HTERT RPE-1 (cell line): Measurements from ENCODE around the gene FUS.
"Not testable (repeated sequence)": the region's sequence is repeated elsewhere in the genome, so short reads cannot be mapped to it uniquely, and the experiment has no call there.

ENCODE experiments used
- in situ Hi-C: fragments of 300-500 bp; cut with MboI; formaldehyde crosslinking; loops from 4 replicates; pipeline ENCODE4 v1.14.3; 2020; ENCODE audit warnings: low sequenced_read_pairs

Gene FUS

GRCh38 chr16:31143011-31143693 is 36.8 kb upstream of the FUS start:
- in situ Hi-C loops, result no loop called here

DNA sequence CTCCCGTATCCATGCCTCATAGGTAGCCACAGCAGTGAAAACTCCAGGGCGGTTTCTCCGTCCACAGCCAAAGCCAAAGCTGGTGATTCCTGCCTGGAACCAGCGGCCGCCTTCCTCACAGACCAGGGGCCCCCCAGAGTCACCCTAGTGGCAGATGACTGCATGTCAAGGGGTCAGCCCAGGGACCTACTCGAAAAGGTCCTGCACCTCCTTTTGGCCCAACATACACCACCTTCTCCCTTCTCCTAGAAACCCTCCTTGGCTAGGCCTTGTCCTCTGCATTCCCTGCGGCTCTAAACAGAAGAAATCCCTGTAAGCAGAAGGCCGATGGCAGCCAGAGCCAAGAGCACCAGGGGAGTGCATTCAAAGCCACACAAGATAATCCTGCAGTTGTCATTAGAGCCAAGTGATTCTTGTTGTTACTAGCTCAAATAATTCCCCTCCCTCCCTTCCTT is 36.2 kb upstream of the FUS start:
- in situ Hi-C loops, result no loop called here

GRCh38 chr16:31144418-31144817 is 35.5 kb upstream of the FUS start:
- in situ Hi-C loops, result not testable (repeated sequence)

- in situ Hi-C loops, result no loop called here
Observed at GRCh38 chr16:31145398-31145990, 34.4 kb upstream of the FUS start.

- in situ Hi-C loops, result no loop called here
Observed at GRCh38 chr16:31147574-31147973, 32.4 kb upstream of the FUS start.

GRCh38 chr16:31148281-31148728 is 31.6 kb upstream of the FUS start:
- in situ Hi-C loops, result no loop called here

DNA sequence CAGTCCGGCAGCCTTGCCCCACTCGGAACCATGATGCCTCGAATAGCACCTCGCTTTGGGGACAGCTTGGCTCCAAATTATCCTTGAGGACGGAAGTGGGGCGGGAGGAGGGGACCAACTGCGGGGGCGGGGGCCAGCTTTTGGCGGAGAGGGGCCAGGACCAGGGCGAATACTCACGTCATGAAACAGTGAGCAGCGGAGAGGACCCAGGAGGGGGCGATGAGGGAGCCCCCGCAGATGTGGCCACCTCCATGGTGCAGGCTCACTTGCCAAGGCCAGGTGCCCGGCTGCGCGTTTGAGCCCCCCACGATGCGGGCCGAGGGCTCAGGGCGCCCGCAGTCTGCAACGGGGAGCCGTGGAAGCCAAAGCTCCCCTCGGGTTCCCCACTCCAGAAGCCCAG is 31.0 kb upstream of the FUS start:
- in situ Hi-C loops, result no loop called here

GRCh38 chr16:31149332-31149731 is 30.6 kb upstream of the FUS start:
- in situ Hi-C loops, result no loop called here

GRCh38 chr16:31149894-31150890 is 29.7 kb upstream of the FUS start, which contains the start of gene PRSS36:
Gene PRSS36, minus strand, starts transcription at chr16:31150066. Its CDS starts 31 bp downstream, at chr16:31150035.
- in situ Hi-C loops, result no loop called here

GRCh38 chr16:31150976-31151375 is 29.0 kb upstream of the FUS start:
- in situ Hi-C loops, result not testable (repeated sequence)

- in situ Hi-C loops, result no loop called here
Observed at GRCh38 chr16:31157136-31157535, 22.8 kb upstream of the FUS start.

GRCh38 chr16:31167315-31167714 is 12.6 kb upstream of the FUS start:
- in situ Hi-C loops, result no loop called here

- in situ Hi-C loops, result no loop called here
Observed at GRCh38 chr16:31168848-31169247, 11.1 kb upstream of the FUS start.

DNA sequence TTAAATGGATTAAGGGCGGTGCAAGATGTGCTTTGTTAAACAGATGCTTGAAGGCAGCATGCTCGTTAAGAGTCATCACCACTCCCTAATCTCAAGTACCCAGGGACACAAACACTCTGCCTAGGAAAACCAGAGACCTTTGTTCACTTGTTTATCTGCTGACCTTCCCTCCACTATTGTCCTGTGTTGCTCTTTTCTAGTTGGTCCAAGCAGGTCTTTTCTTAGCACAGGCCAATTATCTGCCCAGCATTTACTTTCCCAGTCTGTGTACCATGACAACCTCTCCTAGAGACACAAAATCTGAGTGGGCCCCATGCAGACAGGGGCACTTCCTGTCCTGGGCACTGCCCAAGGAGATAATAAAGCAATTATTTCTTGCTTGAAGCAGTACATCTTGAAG is 9.9 kb upstream of the FUS start:
- in situ Hi-C loops, result not testable (repeated sequence)

DNA sequence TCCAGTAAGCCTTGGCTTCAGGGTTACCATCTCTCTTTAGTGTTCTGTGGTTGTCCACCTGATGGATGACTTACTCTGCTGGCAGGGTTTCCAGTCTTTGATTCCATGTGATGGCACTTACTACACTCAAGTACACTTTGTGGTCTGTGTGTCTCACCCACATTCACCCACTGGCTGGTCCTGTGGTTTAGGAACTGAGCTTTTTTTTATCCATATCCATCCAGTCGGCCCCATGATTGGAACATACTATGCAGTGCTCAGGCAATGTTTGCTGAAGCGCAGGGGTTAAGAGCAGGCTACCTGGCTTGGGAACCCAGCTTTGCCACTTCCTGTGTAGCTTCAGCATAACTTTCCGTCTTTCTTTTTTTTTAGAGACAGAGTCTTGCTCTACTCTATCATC is 2.8 kb upstream of the FUS start:
- in situ Hi-C loops, result no loop called here

GRCh38 chr16:31179219-31179746 is 656 bp upstream of the FUS start:
- in situ Hi-C loops, result no loop called here

DNA sequence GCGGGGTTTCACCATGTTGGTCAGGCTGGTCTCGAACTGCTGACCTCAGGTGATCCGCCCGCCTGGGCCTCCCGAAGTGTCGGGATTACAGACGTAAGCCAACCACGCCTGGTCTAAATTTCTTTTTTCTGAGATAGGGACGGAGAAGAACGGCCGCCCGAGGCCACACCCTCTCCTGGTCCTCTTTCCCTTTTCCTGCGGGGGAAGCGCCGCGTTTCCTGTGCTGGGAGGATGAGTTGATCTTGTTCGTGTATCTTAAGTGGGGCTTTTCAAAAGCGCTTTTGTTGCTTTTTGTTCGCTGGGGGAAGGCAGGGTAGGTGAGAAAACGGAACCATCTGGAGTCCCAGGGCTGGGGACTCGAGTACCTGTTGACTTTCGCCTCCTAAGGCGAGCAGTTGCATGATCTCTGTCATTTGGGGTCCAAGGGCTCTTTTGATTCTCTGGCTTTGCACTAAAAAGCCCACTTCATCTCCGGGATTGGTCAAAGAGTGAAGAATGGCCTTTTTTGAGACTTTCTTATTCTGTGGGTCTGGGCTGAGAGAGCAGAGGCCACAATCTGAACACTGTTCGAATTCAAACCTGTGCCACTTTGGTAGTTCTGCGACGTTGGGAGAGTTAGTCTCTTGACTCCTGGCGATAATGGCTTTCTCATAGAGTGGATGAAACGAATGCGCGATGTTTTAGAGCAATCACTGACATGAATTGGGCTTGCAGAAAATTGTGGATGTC is 1.3 kb downstream of the FUS start:
- in situ Hi-C loops, result no loop called here

DNA sequence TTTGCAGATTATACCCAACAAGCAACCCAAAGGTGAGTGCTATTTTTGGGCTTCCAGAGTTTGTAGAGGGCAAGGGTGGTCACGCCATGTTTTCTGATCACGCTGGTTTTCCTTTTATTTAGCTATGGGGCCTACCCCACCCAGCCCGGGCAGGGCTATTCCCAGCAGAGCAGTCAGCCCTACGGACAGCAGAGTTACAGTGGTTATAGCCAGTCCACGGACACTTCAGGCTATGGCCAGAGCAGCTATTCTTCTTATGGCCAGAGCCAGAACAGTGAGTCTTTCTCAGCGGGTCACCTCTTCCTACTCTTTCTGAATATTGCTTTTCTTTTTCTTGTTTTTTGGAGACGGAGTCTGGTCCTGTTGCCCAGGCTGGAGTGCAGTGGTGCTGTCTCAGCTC is 2.5 kb downstream of the FUS start:
- in situ Hi-C loops, result no loop called here

DNA sequence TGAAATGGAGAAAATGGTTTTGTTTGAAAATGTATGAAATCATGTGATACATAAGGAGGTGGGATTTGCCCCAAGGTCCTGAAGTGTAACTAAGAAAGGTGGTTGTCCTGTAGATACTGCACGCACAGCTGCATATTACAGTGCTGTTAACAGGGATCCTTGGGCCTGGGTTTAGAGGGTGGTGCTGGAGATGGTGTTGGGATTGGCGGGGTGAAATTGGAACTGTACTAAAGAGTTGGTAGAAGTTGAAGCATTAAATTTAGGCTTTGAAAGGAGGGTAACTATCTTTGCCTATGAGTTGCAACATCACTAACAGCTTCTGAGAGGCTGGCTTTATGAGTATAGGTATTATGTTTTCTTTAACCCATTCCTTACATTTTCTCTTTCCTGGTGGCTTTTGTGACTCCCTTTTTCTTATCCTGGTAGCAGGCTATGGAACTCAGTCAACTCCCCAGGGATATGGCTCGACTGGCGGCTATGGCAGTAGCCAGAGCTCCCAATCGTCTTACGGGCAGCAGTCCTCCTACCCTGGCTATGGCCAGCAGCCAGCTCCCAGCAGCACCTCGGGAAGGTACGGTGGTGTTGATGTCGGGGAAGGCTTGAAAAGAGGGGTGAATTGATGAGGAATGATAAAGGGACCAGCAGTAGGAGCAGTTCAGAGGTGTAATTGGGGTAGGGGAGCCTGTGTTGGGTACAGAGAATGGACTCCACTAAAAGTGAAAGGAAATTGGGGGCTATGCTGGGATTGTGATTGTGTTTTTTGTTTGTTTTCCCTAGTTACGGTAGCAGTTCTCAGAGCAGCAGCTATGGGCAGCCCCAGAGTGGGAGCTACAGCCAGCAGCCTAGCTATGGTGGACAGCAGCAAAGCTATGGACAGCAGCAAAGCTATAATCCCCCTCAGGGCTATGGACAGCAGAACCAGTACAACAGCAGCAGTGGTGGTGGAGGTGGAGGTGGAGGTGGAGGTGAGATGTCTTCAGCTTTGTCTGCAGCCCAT is 3.8 kb downstream of the FUS start:
- in situ Hi-C loops, result no loop called here
